ENCODE measurements around the gene KCTD13. TPM values are rescaled to one million over a fixed set of nuclear protein-coding genes. Genes with fewer than 3 reads are reported as not detected.

KCTD13 gene
- total RNA-seq, 2 donors from 2014 or later: 15.9 to 134 TPM

GRCh38 chr16:29925105-29925756, 795 bp downstream of the KCTD13 start:
- no peak for TF ChIP-seq POLR2A (IDR thresholded peaks at IDR 0.05)
- TF ChIP-seq CTCF (IDR thresholded peaks at IDR 0.05): no peak
- no peak for TF ChIP-seq POLR2AphosphoS5 (IDR thresholded peaks at IDR 0.05)
- Histone ChIP-seq H3K4me1 (replicated peaks) (peaks cover 5% of the 10 kb centered on the region), H3K36me3 (peaks cover 0 to 3% of the 10 kb centered on the region in 2 donors), H3K9me3 (no peaks in the 10 kb centered on the region), H3K27ac (peak overlapping the region in 1 of 2 donors; percentile 89), H3K27me3 (replicated peaks; ENCODE audit: insufficient read depth) (no peaks in the 10 kb centered on the region), H3K4me3 (peak overlapping the region; percentile 83 to 98)
- intact Hi-C loops (cut with DNase I): loop anchor here (10.0 kb wide), 1 partner anchor 70 kb away; the partner anchor contains the start of genes HIRIP3 and INO80E
- 7% methylated on average over 9 of the region's 9 CpGs for WGBS
- DNase-seq (ENCODE audit: low spot score): no peak

- Histone ChIP-seq H3K4me1 (replicated peaks) (peaks cover 5% of the 10 kb centered on the region), H3K4me3 (no peak overlapping the region), H3K27ac (no peak overlapping the region), H3K27me3 (replicated peaks; ENCODE audit: insufficient read depth) (no peaks in the 10 kb centered on the region), H3K36me3 (peaks cover 0 to 3% of the 10 kb centered on the region in 2 donors), H3K9me3 (no peaks in the 10 kb centered on the region)
- intact Hi-C loops (cut with DNase I): loop anchor here (10.0 kb wide), 1 partner anchor 72 kb away; the partner anchor contains the start of genes HIRIP3 and INO80E
- 93% methylated on average over 12 of the region's 12 CpGs for WGBS
- TF ChIP-seq POLR2AphosphoS5 (IDR thresholded peaks at IDR 0.05) (no peak), CTCF (IDR thresholded peaks at IDR 0.05) (no peak), POLR2A (IDR thresholded peaks at IDR 0.05) (no peak)
- DNase-seq (ENCODE audit: low spot score): no peak
Measured at GRCh38 chr16:29922986-29923501, 3.0 kb downstream of the KCTD13 start.

GRCh38 chr16:29922326-29922725, 3.7 kb downstream of the KCTD13 start:
- TF ChIP-seq POLR2A (IDR thresholded peaks at IDR 0.05) (no peak), CTCF (IDR thresholded peaks at IDR 0.05) (no peak), POLR2AphosphoS5 (IDR thresholded peaks at IDR 0.05) (no peak)
- Histone ChIP-seq H3K9me3 (no peaks in the 10 kb centered on the region), H3K4me3 (no peak overlapping the region), H3K27me3 (replicated peaks; ENCODE audit: insufficient read depth) (no peaks in the 10 kb centered on the region), H3K4me1 (replicated peaks) (peaks cover 5% of the 10 kb centered on the region), H3K27ac (no peak overlapping the region), H3K36me3 (peaks cover 0 to 3% of the 10 kb centered on the region in 2 donors)
- no peak for DNase-seq (ENCODE audit: low spot score)
- intact Hi-C loops (cut with DNase I): loop anchor here (10.0 kb wide), 1 partner anchor 72 kb away; the partner anchor contains the start of genes HIRIP3 and INO80E
- 90% methylated on average over 2 of the region's 2 CpGs for WGBS

- intact Hi-C loops (cut with DNase I): loop anchor here (10.0 kb wide), 1 partner anchor 74 kb away; the partner anchor contains the start of genes HIRIP3 and INO80E
- Histone ChIP-seq H3K27me3 (replicated peaks; ENCODE audit: insufficient read depth) (no peaks in the 10 kb centered on the region), H3K4me3 (no peak overlapping the region), H3K27ac (no peak overlapping the region), H3K9me3 (no peaks in the 10 kb centered on the region), H3K36me3 (peaks cover 0 to 3% of the 10 kb centered on the region in 2 donors), H3K4me1 (replicated peaks) (peaks cover 5% of the 10 kb centered on the region)
- DNase-seq (ENCODE audit: low spot score): no peak
- 69% methylated on average over 3 of the region's 3 CpGs for WGBS
- TF ChIP-seq POLR2A (IDR thresholded peaks at IDR 0.05) (no peak), CTCF (IDR thresholded peaks at IDR 0.05) (no peak), POLR2AphosphoS5 (IDR thresholded peaks at IDR 0.05) (no peak)
Measured at GRCh38 chr16:29921034-29921385, 5.0 kb downstream of the KCTD13 start.
